HG03354 (cell line): ENCODE measurements around the gene HBG2.
A peak's percentile ranks its signal among the peaks of the same experiment; 100 is the strongest.

Source experiments
- ATAC-seq: cut with Tn5 transposase; IDR thresholded peaks from one replicate; pipeline ENCODE4 v1.9.1; 2021; ENCODE audit warnings: mild to moderate bottlenecking; ENCODE audit not compliant: unreplicated experiment, poor library complexity, severe bottlenecking

The HBG2 gene

DNA sequence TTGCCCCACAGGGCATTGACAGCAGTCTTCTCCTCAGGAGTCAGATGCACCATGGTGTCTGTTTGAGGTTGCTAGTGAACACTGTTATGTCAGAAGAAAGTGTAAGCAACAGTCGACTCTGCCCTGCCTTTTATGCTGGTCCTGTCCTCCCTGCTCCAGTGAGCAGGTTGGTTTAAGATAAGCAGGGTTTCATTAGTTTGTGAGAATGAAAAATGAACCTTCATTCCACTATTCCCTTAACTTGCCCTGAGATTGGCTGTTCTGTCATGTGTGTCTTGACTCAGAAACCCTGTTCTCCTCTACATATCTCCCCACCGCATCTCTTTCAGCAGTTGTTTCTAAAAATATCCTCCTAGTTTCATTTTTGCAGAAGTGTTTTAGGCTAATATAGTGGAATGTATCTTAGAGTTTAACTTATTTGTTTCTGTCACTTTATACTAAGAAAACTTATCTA, 20.2 kb downstream of the HBG2 start, which contains the start of gene HBD:
HBD (minus strand) TSS at position 103 of the 454 bp plus-strand sequence; CDS start at position 53, 50 bp downstream.
- peak; percentile 85 for ATAC-seq

DNA sequence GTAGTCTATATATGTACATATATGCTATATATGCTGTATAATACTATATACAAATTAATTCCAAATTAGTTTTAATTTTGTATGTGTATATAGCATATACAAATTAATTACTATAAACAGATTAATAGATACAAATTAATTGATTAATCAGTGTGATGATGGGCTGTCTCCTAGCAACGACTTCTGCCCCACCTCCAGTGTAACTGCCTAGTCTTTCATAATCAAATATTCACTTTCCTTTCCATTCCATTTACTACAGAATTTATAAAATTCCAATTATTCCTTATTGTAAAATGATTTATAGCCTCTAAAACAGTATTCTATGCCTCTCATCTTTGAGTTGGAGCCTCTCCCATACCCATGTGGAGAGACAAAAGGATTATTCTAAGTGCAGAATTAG, 21.3 kb downstream of the HBG2 start:
- ATAC-seq, result no peak

DNA sequence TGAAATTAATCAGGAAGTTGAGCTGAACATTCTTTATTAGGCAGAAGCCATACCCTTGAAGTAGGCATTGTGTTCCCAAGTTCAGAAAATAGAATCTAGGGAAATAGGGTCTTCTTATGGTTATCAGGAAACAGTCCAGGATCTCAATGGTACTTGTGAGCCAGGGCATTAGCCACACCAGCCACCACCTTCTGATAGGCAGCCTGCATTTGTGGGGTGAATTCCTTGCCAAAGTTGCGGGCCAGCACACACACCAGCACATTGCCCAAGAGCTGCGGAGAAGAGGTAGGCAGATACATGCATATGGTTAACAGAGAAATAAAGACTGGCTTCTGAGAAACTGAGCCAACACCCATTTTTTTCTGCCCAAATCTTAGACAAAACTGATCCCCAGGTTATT, 21.8 kb downstream of the HBG2 start:
- no peak for ATAC-seq

DNA sequence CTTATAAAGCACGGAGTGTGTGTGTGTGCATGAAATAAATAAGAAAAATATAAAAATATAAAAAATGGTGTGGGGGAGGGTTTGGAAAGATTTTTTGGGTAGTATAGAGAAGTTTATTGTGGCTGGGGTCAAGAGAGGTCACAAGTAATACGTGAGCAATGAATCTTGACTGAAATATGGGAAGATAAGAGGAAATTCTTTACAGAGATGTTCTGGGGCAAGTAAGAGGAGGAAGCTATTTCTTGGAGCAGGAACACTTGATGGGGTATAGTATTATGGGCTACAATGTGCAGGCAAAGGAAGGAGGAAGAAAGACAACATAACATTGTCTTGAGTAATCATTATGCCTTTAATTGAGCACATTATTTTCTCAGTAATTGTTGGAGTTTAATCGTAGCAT, 22.4 kb downstream of the HBG2 start:
- ATAC-seq, result no peak

- no peak for ATAC-seq
These were observed 23.5 kb downstream of the HBG2 start for GRCh38 chr11:5231111-5231510.

DNA sequence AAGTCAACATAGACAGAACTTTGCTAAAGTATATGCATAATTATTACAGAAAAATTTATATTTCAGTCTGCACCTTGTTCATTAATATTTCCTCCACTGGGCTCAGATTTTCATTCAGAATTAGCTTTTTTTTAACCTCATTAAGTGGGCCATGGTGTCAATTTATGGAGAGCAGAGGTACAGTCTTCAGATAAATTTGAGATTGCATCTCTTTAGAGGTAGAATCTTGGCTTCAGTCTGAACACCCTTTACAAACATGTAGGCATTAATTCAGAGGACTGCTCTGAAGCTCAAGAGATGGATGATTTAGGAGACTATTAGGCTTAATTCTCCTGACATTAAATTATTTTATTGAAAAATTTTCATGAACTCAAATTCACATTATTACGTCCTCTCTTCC, 24.3 kb downstream of the HBG2 start:
- no peak for ATAC-seq

DNA sequence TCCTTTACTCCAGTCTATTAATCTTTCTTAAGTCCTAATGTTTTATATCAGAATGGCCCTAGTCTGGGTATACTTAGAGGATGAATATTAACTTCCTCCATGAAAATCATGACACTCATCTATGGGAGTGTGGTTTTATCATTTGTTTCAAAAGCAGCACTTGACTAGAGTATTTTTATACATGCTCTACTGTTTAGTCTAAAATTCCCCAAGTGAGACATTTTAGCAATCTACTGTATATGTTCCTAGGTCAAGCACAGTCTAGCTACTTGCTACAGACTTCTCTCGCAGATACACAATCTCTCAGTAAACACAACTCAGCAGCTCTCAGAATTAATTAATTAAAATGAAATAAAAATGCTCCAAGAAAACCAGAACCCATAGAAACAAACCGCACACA, 24.8 kb downstream of the HBG2 start:
- ATAC-seq, result no peak

- ATAC-seq, result no peak
These were observed 25.2 kb downstream of the HBG2 start for GRCh38 chr11:5229356-5229755.

DNA sequence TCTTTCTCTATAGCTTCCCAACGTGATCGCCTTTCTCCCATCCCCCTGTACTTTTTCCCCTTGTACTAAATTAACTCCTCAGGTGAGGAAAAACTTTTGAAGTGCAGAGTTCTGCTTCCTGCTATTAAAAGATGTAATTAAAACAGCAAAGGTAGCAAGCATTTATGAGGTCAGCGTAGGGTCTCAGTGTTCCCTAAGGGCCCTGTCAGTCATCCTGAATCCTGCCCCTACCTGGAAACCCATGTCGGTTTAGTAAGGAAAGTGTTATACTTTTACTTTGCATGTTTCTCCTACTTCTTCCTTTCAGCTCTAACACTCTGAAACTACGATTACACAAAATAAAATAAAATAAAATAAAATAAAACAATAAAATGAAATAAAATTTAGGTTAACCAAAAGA, 26.5 kb downstream of the HBG2 start:
- no peak for ATAC-seq

DNA sequence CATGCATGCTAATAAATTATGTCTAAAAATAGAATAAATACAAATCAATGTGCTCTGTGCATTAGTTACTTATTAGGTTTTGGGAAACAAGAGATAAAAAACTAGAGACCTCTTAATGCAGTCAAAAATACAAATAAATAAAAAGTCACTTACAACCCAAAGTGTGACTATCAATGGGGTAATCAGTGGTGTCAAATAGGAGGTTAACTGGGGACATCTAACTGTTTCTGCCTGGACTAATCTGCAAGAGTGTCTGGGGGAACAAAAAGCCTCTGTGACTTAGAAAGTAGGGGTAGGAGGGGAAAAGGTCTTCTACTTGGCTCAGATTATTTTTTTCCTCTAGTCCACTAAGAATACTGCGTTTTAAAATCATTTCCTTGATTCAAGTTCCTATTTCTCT, 26.9 kb downstream of the HBG2 start:
- ATAC-seq, result no peak

DNA sequence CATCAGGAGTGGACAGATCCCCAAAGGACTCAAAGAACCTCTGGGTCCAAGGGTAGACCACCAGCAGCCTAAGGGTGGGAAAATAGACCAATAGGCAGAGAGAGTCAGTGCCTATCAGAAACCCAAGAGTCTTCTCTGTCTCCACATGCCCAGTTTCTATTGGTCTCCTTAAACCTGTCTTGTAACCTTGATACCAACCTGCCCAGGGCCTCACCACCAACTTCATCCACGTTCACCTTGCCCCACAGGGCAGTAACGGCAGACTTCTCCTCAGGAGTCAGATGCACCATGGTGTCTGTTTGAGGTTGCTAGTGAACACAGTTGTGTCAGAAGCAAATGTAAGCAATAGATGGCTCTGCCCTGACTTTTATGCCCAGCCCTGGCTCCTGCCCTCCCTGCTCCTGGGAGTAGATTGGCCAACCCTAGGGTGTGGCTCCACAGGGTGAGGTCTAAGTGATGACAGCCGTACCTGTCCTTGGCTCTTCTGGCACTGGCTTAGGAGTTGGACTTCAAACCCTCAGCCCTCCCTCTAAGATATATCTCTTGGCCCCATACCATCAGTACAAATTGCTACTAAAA, 27.8 kb downstream of the HBG2 start, which contains the start of gene HBB:
HBB (minus strand) TSS at position 340 of the 579 bp plus-strand sequence; CDS start at position 290, 50 bp downstream.
- ATAC-seq, result no peak

DNA sequence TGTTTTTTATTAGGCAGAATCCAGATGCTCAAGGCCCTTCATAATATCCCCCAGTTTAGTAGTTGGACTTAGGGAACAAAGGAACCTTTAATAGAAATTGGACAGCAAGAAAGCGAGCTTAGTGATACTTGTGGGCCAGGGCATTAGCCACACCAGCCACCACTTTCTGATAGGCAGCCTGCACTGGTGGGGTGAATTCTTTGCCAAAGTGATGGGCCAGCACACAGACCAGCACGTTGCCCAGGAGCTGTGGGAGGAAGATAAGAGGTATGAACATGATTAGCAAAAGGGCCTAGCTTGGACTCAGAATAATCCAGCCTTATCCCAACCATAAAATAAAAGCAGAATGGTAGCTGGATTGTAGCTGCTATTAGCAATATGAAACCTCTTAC, 29.1 kb downstream of the HBG2 start:
- no peak for ATAC-seq

- ATAC-seq, result no peak
These were observed 29.8 kb downstream of the HBG2 start for GRCh38 chr11:5224538-5225479.

GRCh38 chr11:5223686-5224085, 30.9 kb downstream of the HBG2 start:
- ATAC-seq, result no peak

DNA sequence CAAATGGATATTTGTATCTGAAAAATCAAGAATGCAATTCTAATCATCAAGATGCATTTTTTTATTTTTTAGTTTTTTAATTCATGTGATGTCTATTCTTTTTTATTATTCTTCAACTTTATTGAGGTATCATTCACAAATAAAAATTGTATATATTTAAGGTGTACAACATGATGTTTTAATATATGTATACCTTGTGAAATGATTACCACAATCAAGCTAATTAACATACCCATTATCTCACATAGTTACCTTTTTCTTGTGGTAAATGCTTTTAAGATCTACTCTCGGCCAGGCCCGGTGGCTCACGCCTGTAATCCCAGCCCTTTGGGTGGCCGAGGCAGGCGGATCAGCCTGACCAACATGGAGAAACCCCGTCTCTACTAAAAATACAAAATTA, 31.4 kb downstream of the HBG2 start:
- no peak for ATAC-seq

DNA sequence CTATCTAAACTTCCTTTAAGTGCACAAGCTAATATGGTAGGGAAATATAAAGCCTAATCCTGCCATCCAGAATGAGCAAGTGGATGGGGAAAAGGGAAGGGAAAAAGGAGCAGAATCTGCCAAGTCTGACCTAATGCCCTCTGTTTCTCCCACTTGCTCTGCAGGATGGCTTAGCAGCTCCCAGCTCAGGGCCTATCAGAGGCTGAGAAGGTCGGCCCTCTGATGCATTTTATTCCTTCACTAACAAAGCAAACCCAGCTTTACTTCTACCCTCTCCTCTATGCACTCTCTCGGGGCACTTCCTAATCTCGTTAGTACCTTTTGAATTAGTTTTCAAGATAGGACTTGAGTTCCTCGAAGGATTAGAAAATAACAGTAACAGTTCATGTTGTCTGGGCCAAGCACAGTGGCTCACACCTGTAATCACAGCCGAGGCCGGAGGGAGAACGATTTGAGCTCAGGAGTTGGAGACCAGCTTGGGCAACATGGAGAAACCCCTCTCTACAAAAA, 44.1 kb downstream of the HBG2 start:
- ATAC-seq, result no peak

- ATAC-seq, result peak; percentile 93
These were observed 49.8 kb downstream of the HBG2 start for GRCh38 chr11:5204787-5205186.

- no peak for ATAC-seq
These were observed 51.2 kb downstream of the HBG2 start for GRCh38 chr11:5203366-5203765.
